A549 (cell line): Measurements from ENCODE around the gene KIFC3.

Experiments
- CEBPB ChIP-seq, 2 experiments: fragments of >200 bp in 1 of 2; sonication (Bioruptor Twin) in 1 of 2; formaldehyde crosslinking in 1 of 2; IDR thresholded peaks; 2 replicates each; pipeline ENCODE4 v1.6.1; 2012 to 2016
- CTCF ChIP-seq: fragments of >200 bp; sonication (Bioruptor Twin); formaldehyde crosslinking; IDR thresholded peaks from 3 replicates; pipeline ENCODE4 v1.5.1; 2016
- EP300 ChIP-seq, 2 experiments: fragments of >200 bp; sonication (Bioruptor Twin); formaldehyde crosslinking; IDR thresholded peaks; 2 replicates in 1 of 2; 3 replicates in 1 of 2; pipeline ENCODE4 v1.6.1; 2016 to 2017
- GATA3 ChIP-seq: IDR thresholded peaks from 2 replicates; pipeline ENCODE4 v1.6.1; 2012; ENCODE audit warnings: borderline replicate concordance
- KDM1A ChIP-seq: fragments of 200-600 bp; sonication (generic); IDR thresholded peaks from 2 replicates; pipeline ENCODE4 v1.6.1; 2016; ENCODE audit warnings: low read depth, mild to moderate bottlenecking
- NR3C1 ChIP-seq: fragments of >200 bp; sonication (Bioruptor Twin); formaldehyde crosslinking; IDR thresholded peaks from 3 replicates; pipeline ENCODE4 v1.6.1; 2017
- REST ChIP-seq: fragments of 200-600 bp; sonication (generic); IDR thresholded peaks from 2 replicates; pipeline ENCODE4 v1.6.1; 2016; ENCODE audit warnings: antibody characterized with exemption, mild to moderate bottlenecking, moderate library complexity
- RFX5 ChIP-seq: fragments of 450-650 bp; IDR thresholded peaks from 2 replicates; pipeline ENCODE4 v1.7.1; 2014; ENCODE audit warnings: antibody characterized with exemption, mild to moderate bottlenecking, moderate library complexity
- SMC3 ChIP-seq: fragments of >200 bp; sonication (Bioruptor Twin); formaldehyde crosslinking; IDR thresholded peaks from 3 replicates; pipeline ENCODE4 v1.6.1; 2018; ENCODE audit warnings: inconsistent platforms

- no peak for TF ChIP-seq CTCF
- no peak for TF ChIP-seq KDM1A
- no peak for TF ChIP-seq RFX5
- no peak for TF ChIP-seq SMC3
- TF ChIP-seq REST = no peak
- TF ChIP-seq EP300 (IDR thresholded peaks at IDR 0.05) = no peak
- TF ChIP-seq CEBPB (IDR thresholded peaks at IDR 0.05) = no peak
- no peak for TF ChIP-seq GATA3
- TF ChIP-seq NR3C1 = no peak
Observed at GRCh38 chr16:57842601-57843000, 40.3 kb upstream of the KIFC3 start.
